Ectodermal cell (in vitro differentiated cells): ENCODE measurements around the gene SNX9.

Source experiments
- H3K27ac ChIP-seq: 2 replicates; pipeline ENCODE4 v1.7.0; 2013; ENCODE audit warnings: mild to moderate bottlenecking, low read depth, low read length; ENCODE audit not compliant: insufficient read depth, poor library complexity, severe bottlenecking
- H3K27me3 ChIP-seq: 2 replicates; pipeline ENCODE4 v1.7.0; 2013; ENCODE audit warnings: mild to moderate bottlenecking, low read length; ENCODE audit not compliant: insufficient read depth, control insufficient read depth, poor library complexity, severe bottlenecking
- H3K36me3 ChIP-seq: one replicate; pipeline ENCODE4 v1.7.0; 2013; ENCODE audit warnings: low read length; ENCODE audit not compliant: control insufficient read depth, insufficient read depth
- H3K4me1 ChIP-seq: one replicate; pipeline ENCODE4 v1.7.0; 2013; ENCODE audit warnings: low read length; ENCODE audit not compliant: control insufficient read depth, insufficient read depth
- H3K4me3 ChIP-seq: 2 replicates; pipeline ENCODE4 v1.7.0; 2013; ENCODE audit warnings: low read depth, low read length, control low read depth; ENCODE audit not compliant: insufficient read depth
- H3K9me3 ChIP-seq: 2 replicates; pipeline ENCODE4 v1.7.0; 2013; ENCODE audit warnings: mild to moderate bottlenecking, low read length, moderate library complexity; ENCODE audit not compliant: control insufficient read depth
- WGBS, 2 experiments: methylation state at CpG; one replicate each; pipeline ENCODE4 v1.1.7; 2013; ENCODE audit warnings: missing lambda C conversion rate in 2 of 2; 5-methylcytosine and 5-hydroxymethylcytosine counted together

Gene SNX9

DNA sequence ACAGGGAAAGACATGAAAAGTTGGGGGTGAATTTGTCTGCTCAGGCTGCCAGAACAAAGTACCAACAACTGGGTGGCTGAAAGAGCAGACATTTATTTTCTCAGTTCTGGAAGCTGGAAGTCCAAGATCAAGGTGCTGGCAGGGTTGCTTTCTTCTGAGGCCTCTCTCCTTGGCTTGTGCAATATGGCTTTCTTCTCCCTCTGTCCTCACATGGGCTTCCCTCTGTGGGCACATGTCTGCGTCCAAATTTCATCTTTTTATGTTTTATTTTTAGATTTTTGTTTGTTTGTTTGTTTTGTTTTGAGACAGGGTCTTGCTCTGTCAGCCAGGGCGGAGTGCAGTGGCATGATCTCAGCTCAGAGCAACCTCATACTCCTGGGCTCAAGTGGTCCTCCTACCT is 152.4 kb downstream of the SNX9 start:
- Histone ChIP-seq H3K36me3 (no peaks in the 10 kb centered on the region), H3K4me1 (no peaks in the 10 kb centered on the region), H3K4me3 (no peak overlapping the region), H3K27ac (no peak overlapping the region), H3K27me3 (peaks cover 5% of the 10 kb centered on the region), H3K9me3 (no peaks in the 10 kb centered on the region)
- 95 to 97% methylated on average over 2 of the region's 2 CpGs for WGBS, 2 experiments

DNA sequence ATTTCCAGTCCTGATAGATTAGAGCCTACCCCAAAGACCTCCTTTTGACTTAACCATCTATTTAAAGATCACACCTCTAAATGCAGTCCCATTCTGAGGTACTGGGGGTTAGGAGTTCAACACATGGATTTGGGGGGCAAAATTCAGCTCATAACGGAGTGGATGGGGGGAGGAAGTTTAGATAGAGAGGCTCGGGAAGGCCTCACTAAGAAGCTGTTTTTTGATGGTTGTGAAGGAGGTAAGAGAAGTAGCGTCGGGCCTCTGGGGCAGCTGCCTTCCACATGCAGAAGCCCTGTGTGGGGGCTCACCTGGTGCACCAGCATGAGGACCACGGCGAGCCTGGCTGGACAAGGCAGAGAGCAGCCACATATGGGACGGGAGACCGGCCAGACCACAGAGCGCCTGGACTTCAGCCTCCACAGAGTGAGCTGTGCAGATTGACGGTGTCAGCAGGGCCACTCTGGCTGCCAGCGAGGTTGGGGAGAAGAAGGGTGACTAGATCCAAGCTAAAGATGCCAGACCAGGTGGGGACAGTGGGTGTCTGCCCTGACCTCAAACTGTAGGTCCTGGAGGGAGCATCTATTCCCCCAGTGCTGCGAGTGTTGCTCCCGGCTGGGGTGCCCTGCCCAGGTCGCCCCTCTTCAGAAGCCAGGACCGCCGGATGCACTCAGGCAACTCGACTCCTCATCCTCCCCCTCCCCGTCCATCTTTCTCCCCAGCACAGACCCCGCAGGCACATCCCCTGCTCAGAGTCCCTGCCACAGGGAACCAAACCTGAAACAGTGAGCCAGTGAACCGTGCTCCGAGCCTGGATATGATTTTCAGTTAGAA is 153.5 kb downstream of the SNX9 start:
- 90 to 92% methylated on average over 21 of the region's 21 CpGs for WGBS, 2 experiments
- Histone ChIP-seq H3K9me3 (no peaks in the 10 kb centered on the region), H3K27ac (no peak overlapping the region), H3K4me3 (no peak overlapping the region), H3K27me3 (peaks cover 16% of the 10 kb centered on the region), H3K4me1 (no peaks in the 10 kb centered on the region), H3K36me3 (no peaks in the 10 kb centered on the region)

DNA sequence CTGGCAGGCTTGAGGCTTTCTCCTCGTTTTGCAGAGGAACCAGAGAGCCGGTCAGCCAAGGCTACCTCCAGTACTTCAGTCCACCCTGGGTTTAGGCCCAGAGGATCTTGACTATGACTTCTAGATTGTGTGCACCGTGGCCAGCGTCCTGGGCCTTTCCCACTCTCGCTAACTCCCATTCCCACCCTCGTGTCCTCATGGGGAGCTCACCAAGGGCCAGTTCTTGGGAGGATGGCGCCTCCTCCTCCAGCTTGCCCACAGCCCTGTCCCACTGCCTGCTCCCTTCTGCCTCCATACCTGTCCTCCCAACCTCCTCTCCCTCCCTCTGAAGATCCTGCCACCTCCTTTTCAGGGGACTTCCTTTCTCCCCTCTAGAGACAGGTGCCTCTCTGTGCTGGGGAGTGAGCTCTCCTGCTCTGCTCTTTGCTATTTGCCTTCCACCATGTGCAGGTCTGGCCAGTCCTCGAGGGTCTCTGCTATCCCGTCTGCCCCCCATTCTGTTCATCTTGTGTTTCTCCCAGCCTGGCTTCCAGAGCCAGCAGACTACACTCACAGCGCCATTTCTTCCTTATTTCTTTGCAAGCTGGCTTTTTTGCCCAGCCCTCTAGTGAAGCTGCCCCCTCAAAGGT is 154.2 kb downstream of the SNX9 start:
- 92 to 94% methylated on average over 10 of the region's 10 CpGs for WGBS, 2 experiments
- H3K4me1 ChIP-seq, result no peaks in the 10 kb centered on the region
- H3K27ac ChIP-seq, result no peak overlapping the region
- H3K9me3 ChIP-seq, result no peaks in the 10 kb centered on the region
- peaks cover 22% of the 10 kb centered on the region for H3K27me3 ChIP-seq
- no peak overlapping the region for H3K4me3 ChIP-seq
- H3K36me3 ChIP-seq, result no peaks in the 10 kb centered on the region

DNA sequence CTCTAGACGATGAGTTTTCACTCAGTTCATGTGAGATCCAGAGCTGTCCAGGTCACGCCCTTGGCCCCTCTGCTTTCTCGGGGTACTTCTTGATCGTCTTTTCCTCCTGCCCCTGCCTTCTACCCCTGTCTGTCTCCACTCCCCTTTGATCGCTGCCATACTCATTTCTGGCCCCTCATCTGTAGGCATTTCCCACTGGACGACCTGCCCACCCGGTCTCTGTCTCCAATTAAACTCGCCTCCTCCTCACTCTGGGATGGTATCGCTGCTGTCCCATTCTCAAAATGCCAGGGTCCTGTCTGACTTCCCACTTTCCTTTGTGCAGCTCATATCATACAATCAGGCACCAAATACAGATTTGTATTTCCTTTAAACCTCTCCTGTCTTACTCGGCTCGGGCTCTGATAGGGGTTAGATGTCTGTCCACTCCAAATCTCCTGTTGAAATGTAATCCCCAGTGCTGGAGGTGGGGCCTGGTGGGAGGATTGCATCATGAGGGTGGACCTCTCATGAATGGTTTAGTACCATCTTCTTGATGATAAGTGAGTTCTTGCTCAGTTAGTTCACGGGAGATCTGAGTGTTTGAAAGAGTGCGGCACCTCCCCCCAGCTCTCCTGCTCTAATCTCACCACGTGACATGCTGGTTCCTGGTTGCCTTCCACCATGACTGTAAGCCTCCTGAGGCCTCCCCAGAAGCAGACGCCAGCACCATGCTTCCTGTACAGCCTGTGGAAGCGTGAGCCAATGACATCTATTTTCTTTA is 155.2 kb downstream of the SNX9 start:
- no peak overlapping the region for H3K27ac ChIP-seq
- no peak overlapping the region for H3K4me3 ChIP-seq
- H3K4me1 ChIP-seq, result no peaks in the 10 kb centered on the region
- H3K9me3 ChIP-seq, result no peaks in the 10 kb centered on the region
- peaks cover 22% of the 10 kb centered on the region for H3K27me3 ChIP-seq
- 90 to 91% methylated on average over 16 of the region's 16 CpGs for WGBS, 2 experiments
- no peaks in the 10 kb centered on the region for H3K36me3 ChIP-seq

DNA sequence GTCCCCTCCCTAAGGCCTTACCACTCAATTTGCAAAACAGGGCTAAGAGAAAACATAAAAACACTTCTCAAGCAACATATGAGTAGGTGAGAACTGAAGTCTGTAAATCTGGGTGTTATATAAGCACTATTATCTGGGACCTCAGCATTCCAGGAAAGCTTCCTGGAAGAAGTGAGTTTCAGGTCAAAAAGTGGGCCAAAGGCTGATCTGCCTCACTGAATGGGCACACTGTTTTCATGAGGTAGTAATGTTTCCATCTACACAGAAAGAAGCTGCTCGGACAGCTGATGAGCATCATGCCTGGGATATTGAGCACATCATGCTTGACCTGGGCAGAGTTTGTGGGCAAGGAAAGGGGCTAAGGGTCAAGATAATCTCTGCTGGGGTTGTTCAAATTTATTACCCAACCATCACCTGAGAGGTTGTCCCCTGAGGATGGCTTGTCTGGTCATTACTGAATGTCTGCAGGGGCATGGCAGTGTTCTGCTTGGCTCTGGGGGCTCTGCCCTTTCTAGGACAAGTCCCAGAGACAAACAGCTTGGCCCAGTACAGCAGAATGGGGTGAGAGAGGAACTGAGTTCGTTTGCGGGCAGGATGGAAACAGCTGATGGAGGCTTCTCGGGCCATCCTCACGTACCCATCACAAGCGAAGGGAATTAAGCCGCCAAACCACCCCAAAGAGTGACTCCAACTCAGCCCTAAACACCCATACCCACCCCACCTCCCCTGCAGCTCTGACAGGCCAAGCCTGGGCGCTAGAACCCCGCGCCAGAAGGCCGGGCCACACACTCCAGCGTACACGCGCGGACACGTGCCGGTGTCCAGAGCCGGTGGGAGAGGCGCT is 157.5 kb downstream of the SNX9 start:
- H3K27me3 ChIP-seq, result peaks cover 22% of the 10 kb centered on the region
- peak overlapping the region; percentile 62 for H3K4me3 ChIP-seq
- H3K27ac ChIP-seq, result no peak overlapping the region
- H3K36me3 ChIP-seq, result no peaks in the 10 kb centered on the region
- peaks cover 6% of the 10 kb centered on the region for H3K4me1 ChIP-seq
- H3K9me3 ChIP-seq, result no peaks in the 10 kb centered on the region
- WGBS, 2 experiments, result 88 to 92% methylated on average over 19 of the region's 19 CpGs

DNA sequence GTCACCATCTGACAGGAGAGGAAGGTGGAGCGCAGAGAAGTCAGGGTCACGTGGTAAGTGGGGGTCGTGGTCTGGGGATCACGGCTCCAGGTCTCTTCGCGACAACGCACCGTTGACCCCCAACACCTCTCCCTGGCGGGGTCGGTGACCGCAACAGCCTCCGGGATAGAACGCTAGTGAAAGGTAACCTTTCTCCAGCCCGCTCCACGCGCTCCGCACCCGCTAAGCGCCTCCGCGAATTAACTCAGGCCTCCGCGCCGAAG is 158.0 kb downstream of the SNX9 start:
- H3K27ac ChIP-seq, result no peak overlapping the region

DNA sequence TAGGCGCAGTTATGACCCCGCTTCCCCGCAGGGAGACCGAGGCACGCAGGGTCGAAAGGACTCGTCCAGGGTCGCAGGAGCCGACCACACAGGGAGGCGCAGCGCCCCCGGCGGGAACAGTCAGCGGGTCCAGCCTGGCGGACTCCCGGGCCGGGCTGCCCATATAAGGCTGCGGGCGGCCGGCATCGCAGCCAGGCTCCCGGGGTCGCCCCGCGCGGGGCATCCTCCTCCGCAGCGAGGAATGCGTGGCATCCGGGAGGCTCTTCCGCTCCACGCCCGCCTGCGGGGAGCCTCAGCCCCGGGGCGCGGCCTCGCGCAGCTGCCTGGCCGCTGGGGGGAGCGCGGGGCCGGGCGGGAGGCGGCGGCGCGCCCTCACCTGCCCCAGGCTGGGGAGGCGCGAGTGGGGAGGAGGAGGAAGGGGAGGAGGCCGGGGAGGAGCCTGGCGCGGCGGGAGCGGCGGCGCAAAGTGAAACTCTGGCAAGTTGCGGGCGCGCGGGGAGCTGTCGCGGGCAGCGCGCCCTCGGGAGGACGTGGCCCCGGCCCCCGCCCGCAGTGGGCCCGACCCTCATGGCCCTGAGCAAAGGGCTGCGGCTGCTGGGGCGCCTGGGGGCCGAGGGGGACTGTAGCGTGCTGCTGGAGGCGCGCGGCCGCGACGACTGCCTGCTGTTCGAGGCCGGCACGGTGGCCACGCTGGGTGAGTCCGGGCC is 158.5 kb downstream of the SNX9 start, which contains the start of gene SYNJ2:
TSS of gene SYNJ2 (plus strand) at position 469 of the 707 bp plus-strand sequence. CDS start at position 568, 99 bp downstream.
- Histone ChIP-seq H3K27me3 (peaks cover 22% of the 10 kb centered on the region), H3K9me3 (no peaks in the 10 kb centered on the region), H3K4me3 (peak within 1 kb of the TSS; percentile 62), H3K27ac (no peak within 1 kb of the TSS), H3K36me3 (no peaks in the 10 kb centered on the region), H3K4me1 (peaks cover 13% of the 10 kb centered on the region)
- WGBS, 2 experiments, result 1% methylated on average over 86 of the region's 86 CpGs

More for the DNA sequence above, 158.0 kb downstream of the SNX9 start:
- Histone ChIP-seq H3K9me3 (no peaks in the 10 kb centered on the region), H3K36me3 (no peaks in the 10 kb centered on the region), H3K4me3 (peak overlapping the region; percentile 62), H3K4me1 (peaks cover 12% of the 10 kb centered on the region), H3K27me3 (peaks cover 22% of the 10 kb centered on the region)
- WGBS, 2 experiments, result 38 to 42% methylated on average over 24 of the region's 24 CpGs

DNA sequence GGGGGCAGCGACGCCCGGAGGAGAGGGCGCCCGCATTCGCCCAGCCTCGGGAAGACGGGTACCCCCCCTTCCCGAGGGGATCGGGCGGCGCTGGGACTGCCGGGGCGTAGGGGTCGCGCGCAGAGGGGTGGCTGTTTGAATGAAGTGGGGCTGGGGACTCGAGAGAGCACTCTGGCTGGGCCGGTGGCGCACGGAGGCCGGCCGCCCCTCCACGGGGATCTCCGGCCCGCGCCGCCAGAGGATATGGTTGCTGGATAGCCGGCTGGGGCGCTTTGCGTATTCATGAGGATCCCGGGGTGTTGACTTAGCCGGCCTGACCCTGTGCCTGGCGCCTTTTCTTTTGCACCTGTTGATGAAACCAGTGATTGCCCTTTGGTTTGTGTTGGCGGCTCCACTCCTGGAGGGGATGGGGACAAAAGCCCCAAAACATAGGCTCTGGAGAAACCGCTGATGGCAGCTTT is 159.1 kb downstream of the SNX9 start:
- no peaks in the 10 kb centered on the region for H3K36me3 ChIP-seq
- H3K4me1 ChIP-seq, result peaks cover 13% of the 10 kb centered on the region
- H3K9me3 ChIP-seq, result no peaks in the 10 kb centered on the region
- WGBS, 2 experiments, result 1 to 2% methylated on average over 36 of the region's 36 CpGs
- no peak overlapping the region for H3K27ac ChIP-seq
- peaks cover 22% of the 10 kb centered on the region for H3K27me3 ChIP-seq
- H3K4me3 ChIP-seq, result peak overlapping the region; percentile 62
